Stimulated activated CD8-positive, alpha-beta memory T cell treated with anti-CD3 and anti-CD28 coated beads, Interleukin-4, amount 100 ng/mL, for 1 hour (primary cell): Measurements from ENCODE around the gene SUPT3H.

Experiments used
- DNase-seq, 2 donors: peaks; one replicate each; pipeline ENCODE4 v3.0.0-alpha.2; 2020; ENCODE audit warnings: low read depth in 2 of 2, low spot score in 1 of 2

SUPT3H gene

DNA sequence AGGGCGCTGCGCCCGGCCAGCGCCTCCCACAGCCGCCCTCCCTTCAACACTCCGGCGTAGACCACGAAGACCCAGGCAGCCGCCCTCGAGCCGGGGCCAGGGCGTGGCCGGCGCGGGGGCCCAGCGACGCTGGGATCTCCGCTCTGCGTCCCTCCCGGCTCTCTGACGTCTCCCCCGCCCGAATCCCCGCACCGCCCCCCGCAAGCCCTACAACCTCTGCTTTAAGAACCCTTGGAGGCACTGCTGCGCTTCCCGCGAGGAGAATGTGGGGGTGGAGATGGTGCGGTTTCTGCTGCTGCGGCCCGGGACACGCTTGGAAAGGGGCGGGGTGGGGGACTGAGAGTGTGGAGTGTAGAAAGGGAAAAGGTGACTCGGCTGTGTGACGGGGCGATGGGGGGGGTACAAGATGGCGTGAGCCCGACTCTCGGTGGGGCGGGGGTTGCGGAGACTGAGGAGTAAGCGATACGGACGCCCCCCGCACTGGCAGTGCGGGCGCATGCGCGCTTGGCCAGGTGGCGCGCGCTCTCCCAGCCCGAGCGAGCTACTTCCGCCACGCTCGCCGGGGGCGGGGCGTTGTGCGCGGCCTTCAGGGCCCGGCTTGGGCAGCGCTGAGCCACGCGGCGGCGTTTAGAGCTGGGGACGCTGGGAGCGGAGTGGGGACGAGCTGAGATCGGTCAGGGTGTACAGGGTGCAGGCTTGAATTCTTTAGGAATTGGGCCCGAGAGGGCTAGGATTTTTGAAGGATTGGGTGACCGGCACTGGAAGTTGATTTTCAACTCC, at the start of gene SUPT3H:
TSS of gene SUPT3H (minus strand) at position 381 of the 780 bp plus-strand sequence.
- DNase-seq = peak; percentile 76 to 79

DNA sequence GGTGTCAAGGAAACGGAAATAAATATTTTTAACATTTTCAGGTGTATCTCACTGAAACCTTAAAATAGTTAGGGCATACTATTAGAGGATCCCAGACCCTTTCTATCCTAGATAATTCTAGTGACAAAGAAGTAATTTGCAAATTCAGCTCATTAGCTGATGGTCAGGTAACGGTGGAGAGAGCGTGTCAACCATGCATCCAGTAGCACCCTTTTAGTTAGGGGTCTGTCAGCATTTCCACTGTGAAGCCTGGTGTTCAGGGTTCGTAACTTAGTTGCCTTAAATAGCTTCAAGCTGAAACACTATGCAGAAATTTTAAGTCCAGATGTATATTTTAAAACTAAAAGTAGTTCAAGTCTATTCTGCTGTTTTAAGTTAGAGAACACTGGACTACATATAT, 48.5 kb upstream of the SUPT3H start:
- no peak for DNase-seq

GRCh38 chr6:45424451-45424861, 46.7 kb upstream of the SUPT3H start:
- DNase-seq = no peak

- DNase-seq = no peak
Measured at GRCh38 chr6:45423824-45424450, 46.2 kb upstream of the SUPT3H start.

- DNase-seq = no peak
Measured at GRCh38 chr6:45423111-45423823, 45.5 kb upstream of the SUPT3H start.

DNA sequence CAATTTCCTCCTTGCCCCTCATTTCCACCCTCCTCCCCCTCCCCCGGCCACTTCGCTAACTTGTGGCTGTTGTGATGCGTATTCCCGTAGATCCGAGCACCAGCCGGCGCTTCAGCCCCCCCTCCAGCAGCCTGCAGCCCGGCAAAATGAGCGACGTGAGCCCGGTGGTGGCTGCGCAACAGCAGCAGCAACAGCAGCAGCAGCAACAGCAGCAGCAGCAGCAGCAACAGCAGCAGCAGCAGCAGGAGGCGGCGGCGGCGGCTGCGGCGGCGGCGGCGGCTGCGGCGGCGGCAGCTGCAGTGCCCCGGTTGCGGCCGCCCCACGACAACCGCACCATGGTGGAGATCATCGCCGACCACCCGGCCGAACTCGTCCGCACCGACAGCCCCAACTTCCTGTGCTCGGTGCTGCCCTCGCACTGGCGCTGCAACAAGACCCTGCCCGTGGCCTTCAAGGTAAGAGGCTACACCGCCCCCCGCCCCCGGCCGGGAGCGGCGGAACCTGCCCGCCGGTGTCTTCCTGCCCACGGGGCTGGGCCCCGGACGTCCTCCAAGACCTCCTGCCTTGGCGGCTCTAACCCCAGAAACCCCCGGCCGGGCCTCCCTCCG, 44.9 kb upstream of the SUPT3H start:
- DNase-seq = no peak

DNA sequence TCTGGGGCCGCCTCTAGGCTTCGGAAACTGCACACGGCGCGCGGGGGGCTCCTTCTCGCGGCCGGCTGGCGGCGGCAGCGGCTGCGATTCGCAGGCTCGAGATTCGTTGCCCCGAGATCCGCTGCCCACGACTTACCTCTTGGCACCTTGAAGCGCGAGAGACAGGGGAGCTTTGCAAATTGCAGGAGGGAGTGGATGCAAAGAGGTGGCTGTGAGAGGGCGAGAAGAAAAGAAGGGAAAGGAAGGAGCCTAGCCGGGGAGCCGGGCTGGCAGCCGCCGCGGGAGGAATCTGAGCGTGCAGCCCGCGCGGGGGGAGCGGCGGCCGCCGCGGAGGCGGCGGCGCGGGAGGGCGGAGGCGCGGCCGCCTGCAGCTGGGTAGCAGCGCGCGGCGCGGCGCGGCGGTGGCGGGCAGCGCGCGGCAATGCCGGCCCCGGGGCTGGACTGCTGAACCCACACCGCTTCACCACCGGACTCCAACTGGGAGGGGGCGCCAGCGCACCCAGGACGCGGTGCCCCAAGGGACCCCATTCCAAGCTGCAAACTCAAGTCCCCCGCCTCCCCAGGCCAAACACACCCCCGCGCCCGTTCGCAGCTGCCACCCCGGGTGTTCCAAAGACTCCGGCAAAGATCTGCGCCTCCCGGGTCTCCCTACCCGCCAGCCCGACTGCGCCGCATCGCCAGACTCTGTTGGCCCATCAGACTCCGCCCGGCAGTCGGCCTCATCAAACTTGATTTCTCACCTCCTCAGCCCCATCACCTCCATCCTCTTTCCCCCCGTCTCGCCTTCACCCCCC, 44.2 kb upstream of the SUPT3H start:
- DNase-seq = peak in 1 of 2 donors; percentile 29

DNA sequence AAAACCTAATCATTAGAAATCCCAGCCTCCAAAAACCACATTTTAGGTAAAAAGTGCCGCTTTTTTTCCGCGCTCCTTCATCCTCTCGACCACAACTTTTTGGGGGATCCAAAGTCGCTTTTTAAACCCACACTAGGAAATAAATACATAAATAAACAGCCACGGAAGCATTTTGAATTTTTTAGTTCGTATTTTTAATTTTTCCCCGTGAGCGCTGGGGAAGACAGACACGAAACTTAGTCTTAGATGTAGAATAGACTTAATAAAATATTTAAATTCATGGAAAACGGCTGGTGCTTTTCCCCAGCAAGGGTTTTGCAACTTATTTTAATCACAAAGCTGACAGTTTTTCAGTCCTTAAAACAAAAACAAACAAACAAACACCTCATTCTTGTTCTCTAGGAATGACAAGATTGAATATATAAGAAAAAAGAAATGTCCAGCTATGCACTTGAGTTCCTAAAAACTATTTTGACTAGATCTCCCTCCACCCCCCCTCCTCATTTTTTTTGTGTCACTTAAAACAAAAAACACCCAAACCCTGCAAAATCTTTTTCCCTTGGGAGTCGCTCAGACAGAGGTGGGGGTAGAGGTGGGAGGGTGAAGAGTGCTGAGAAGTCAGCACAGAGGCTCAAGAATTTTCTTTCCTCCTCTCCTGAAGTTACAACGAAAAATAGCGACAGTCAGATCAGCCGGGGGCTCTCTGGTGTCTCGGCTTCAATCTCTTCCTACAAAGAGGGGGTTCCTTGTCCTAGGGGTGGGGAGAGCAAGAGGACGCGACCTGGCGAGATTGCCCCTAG, 43.4 kb upstream of the SUPT3H start:
- no peak for DNase-seq

DNA sequence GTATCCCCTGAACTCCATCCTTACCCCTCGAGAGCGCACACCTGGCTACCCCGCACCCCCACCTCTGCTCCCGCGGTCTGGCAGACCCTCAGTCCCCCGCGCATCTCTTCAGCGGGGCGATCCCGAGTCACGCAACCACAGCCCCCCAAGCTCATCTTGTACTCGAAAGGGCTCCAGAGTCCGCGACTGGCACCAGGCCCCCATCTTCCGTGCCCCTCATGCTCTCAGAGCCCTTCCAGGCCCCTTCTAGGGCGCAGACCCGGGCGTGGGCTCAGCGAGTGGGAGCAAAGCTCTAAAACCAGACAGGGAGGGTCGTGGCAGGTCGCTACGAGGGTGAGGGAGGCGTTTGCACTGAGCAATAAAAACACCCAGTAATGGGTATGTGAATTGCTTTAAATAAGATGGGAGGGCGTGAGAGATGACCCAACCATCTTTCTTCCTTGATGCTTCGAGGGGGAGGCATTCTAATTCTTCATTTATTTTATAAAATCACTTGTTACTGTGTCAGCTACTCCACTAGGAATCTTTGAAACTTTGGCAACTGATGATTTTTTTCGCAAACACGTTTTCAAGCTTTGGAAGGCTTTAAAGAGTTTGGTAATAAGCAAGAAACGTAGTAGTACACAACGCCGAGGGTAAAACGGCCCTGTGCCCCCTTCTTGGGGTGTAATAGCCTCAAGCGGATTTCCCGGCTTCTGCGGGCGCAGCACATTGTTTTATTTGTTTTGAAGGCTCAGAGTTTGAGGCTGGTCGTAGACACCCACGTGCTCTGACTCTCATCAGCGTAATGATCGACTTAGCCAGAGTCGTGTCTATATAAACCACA, 42.6 kb upstream of the SUPT3H start:
- peak in 1 of 2 donors; percentile 10 for DNase-seq

DNA sequence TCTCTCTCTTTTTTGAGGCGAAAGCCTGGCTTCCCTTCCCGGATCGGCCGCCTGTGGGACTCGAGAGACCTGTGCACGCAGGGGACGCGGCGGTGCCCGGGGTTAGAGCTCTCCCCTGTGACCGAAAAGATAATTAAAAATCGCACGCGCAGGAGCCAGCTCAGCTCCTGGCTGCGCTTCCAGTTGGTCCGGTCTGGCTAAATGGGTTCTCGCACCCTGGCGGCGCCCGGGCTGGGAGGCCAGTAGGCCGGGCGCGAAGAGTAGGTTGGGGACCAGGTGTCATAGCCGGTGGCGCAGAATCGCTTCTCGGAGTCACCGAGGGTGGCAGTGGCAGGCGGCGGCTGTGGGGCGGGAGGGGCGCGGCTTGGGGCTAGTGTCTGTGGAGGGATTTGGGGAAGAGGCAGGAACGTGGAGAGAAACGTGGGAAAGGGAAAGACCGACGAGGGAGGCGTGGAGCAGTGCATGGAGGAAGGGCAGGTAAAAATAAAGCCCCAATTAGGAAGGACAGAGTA, 41.9 kb upstream of the SUPT3H start:
- peak; percentile 19 to 36 for DNase-seq

DNA sequence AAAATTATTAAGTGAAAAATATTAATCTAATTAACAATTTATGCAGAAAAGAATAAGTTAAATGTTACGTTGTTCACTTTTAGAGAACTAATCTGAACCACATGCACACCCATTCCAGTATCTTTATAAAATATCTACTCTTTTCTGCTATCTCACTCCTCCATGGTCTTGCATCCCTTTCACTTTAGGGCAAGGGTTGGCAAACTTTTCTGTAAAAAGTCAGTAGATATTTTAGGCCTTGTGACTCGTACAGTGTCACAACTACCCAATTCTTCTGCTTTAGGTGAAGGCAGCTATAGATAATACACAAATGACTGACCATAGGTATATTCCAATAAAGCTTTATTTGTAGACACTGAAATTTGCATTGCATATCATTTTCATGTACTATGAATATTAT, 39.7 kb upstream of the SUPT3H start:
- no peak for DNase-seq

- no peak for DNase-seq
Measured at GRCh38 chr6:45416700-45417099, 39.0 kb upstream of the SUPT3H start.

DNA sequence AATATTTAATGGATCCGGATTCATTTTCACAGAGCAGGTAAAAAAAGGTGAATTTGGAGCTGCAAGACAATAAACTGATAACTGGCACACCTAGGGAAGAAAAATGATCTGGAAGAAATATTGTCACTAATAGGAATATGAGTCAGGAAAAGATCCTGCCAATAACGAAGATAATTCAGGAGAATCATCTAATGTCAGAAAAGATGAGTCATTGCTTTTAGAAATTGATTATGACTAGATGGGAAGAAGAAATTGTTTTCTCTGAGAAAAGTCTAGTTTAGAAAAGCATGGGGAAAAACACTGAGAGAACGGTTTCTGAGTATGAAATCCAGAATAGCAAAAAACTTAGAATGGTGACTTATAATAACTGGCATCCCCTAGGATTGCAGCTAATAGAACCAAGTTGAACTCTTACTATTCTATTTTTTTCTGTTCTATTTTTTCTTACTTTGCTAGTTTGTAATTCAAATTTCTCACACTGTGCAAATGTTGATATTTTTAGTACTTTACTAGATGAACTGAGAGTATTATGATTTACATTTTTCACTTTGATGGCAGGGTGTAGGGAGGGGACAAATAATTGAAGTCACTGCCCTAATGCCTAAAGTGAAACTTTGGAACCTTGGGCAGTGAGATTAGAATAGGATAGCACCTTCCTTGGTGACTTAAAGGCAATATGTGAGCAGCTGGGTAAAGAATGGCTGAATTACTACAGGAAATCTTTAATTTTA, 38.2 kb upstream of the SUPT3H start:
- DNase-seq = no peak

GRCh38 chr6:45415315-45415714, 37.6 kb upstream of the SUPT3H start:
- DNase-seq = no peak

GRCh38 chr6:45411959-45412358, 34.2 kb upstream of the SUPT3H start:
- no peak for DNase-seq

DNA sequence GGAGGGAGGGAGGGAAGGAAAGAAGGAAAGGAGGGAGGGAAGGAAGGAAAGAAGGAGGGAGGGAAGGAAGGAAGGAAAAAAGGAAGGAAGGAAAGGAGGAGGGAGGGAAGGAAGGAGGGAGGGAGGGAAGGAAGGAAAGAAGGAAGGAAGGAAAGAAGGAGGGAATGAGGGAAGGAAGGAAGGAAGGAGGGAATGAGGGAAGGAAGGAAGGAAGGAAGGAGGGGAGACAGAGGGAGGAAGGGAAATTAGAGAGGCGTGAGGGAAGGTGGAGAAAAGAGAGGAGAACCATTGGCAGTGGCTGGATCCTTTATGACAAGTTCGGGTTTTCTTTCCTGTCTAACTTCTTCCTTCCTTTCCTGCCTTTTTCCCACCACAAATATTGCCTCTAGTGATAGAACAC, 22.3 kb upstream of the SUPT3H start:
- no peak for DNase-seq

DNA sequence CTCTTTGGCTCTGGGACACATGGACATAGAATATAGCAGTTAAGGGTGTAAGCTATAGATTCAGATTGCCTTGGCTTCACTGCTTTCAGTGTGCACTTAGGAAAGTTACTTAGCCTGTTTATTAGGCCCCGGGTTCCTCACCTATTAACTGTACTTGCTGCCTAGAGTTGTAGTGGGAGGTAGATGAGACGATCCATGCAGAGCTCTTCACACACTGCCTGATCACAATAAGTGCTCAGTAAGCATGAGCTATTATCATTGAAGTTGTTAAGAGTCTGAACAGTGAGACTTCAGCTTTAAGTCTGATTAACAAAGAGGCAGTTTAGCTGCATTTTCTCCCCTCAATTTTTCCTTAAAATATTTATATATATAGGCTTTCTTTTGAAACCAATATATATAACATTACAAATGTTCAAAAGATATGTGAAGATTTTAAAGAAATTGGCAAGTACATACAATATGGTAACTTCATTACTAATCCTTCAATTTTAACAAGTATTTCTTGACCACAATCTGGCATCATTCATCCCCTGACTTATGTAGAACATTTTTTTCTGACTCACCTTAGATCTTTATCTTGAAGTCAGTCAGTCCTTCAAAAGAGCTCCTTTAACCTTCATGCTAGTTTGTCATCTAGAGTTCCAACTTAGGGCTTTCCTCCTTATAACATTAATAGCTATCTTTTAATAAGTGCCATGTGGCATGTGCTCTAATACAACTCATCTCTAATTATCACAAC, 20.5 kb upstream of the SUPT3H start:
- DNase-seq = no peak
